C4-2B (cell line): ENCODE data around the gene PUDP.

Source experiments
- CTCF ChIP-seq: fragments of 450-650 bp; conservative IDR thresholded peaks from 2 replicates; pipeline ENCODE4 v1.5.1; 2017; ENCODE audit warnings: mild to moderate bottlenecking
- ZFX ChIP-seq: fragments of 450-650 bp; IDR thresholded peaks from 2 replicates; pipeline ENCODE4 v1.6.1; 2017

- no peak for TF ChIP-seq CTCF
- TF ChIP-seq ZFX: no peak
Observed at GRCh38 chrX:7085879-7086278, 62.1 kb downstream of the PUDP start.
